Stimulated activated CD4-positive, alpha-beta T cell treated with anti-CD3 and anti-CD28 coated beads, TNF-alpha, amount 100 ng/mL, for 1 hour (primary cell): ENCODE data around the gene MPHOSPH6.
"Not testable (repeated sequence)": the region's sequence is repeated elsewhere in the genome, so short reads cannot be mapped to it uniquely, and the experiment has no call there.

ENCODE experiments used
- DNase-seq, 3 donors: peaks; one replicate each; pipeline ENCODE4 v3.0.0-alpha.2; 2020; ENCODE audit warnings: low read depth in 3 of 3, low spot score in 1 of 3

MPHOSPH6 gene, protein sequence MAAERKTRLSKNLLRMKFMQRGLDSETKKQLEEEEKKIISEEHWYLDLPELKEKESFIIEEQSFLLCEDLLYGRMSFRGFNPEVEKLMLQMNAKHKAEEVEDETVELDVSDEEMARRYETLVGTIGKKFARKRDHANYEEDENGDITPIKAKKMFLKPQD

GRCh38 chr16:82169861-82170845, at the start of gene MPHOSPH6:
MPHOSPH6 (minus strand) TSS chr16:82170224; CDS start chr16:82170175, 49 bp downstream.
- peak; percentile 64 to 87 (median 82) for DNase-seq

DNA sequence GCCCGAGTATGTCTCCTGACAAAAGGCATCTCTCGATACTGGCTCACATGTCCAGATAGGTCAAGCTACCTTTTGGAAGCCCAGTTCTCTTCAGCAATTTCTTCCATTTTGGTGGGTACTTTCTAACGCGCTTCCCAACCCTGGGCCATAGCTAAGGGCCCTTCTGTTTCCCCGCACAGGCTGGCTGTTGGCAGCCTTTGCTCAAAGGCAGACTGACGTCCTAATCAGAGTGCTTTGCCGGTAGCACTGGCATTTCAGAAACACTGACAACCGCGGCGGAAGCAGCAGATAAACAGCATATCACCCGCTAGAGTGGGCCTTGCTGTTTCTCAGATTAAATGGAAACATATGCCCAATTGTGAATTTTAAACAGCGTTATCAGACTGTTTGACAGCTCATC, 49.3 kb upstream of the MPHOSPH6 start:
- no peak for DNase-seq

DNA sequence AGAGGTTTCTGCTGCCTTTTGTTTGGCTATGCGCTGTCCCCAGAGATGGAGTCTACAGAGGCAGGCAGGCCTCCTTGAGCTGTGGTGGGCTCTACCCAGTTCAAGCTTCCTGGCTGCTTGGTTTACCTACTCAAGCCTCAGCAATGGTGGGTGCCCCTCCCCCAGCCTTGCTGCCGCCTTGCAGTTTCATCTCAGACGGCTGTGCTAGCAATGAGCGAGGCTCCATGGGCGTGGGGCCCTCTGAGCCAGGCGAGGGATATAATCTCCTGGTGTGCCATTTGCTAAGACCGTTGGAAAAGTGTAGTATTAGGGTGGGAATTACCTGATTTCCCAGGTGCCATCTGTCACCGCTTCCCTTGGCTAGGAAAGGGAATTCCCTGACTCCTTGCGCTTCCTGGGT, 39.3 kb upstream of the MPHOSPH6 start:
- not testable (repeated sequence) for DNase-seq

GRCh38 chr16:82203198-82203597, 33.2 kb upstream of the MPHOSPH6 start:
- DNase-seq, result no peak

- DNase-seq, result no peak
These were observed 31.9 kb upstream of the MPHOSPH6 start for GRCh38 chr16:82201926-82202325.

DNA sequence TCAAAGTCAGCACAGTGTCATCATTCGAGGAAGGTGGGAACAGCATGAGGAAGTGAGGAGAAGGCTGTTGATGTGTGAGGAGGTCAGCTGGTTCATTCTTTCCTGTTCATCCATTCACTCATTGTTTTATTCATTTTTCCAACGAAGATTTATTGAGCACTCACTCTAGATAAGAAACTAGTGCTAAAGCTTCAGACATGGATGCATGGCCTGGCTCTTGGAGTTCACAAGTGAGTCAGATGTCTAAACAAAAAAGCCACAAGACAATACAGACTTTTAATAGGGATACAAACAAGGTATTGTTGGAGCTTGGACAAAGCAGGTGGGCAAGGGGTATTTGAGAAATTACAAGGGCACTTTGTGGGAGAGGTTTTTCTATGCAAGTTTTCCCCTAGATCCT, 31.3 kb upstream of the MPHOSPH6 start:
- DNase-seq, result no peak

DNA sequence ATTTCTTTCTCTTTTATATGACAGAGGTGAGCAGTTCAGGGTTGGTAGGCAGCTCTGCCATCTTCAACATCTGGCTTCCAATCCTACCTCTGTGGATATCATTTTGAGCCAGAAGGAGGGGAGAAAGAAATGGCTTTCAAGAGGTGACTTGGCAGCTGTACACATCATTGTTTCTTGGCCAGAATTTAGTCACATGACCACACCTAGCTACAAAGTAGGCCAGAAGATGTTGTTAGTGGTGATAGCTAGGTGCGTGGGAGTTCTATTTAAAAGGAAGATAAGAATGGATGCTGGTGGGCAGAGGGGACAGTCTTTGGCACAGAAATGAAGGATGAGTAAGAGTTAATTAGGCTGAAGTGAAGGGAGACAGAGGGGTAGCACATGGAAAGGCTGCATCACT, 29.2 kb upstream of the MPHOSPH6 start:
- no peak for DNase-seq

DNA sequence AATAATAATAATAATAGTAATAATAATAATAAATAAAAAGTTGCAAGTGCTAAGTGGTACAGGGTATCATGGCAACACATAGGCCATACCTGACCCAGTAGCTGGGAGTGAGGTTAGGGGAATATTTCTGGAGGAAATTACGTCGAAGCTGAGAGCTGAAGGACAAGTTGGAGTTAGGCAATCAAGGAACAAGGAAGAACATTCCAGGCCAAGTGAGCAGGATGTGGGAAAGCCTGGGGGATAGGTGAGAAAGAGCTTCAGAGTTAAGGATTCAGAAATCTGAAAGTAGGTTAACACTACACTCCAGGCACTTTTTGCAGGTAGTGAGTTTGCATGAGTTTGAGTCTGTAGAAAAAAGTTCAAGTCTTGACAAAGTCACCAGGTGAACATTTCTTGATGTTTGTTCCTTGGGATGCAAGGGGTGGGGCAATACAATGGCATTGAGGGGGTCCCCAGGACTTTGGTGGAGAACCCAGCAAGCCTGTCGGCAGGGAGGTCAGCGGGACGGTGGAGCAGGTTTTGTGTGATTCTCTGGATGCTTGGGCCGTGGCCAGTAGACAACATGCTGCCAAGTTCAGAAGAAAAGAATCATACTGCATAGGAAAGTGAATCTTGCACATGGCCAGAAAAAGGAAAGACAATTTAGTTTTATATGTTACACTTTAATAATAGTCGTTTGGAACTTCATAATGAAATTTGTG, 27.7 kb upstream of the MPHOSPH6 start:
- no peak for DNase-seq

- no peak for DNase-seq
These were observed 26.0 kb upstream of the MPHOSPH6 start for GRCh38 chr16:82195917-82196494.

GRCh38 chr16:82194086-82194485, 24.1 kb upstream of the MPHOSPH6 start:
- no peak for DNase-seq

DNA sequence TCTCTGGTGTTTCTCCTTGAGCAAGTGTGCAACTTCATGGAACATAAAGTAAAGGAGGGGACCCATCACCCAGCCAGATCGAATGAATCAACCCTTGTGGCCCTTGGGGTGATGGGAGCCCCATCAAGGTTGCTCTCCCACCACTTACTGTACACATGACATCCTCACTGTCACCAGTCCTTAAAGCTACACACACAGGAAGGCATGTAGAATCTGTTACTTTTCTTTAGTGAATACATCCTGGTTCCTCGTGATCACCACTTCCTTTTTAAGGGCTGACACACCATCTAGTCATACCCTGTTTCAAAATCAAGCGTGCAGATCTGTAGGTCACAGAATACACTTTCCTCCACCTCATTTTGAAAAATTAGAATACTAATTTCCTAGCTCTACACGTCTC, 22.6 kb upstream of the MPHOSPH6 start:
- no peak for DNase-seq

- DNase-seq, result no peak
These were observed 20.4 kb upstream of the MPHOSPH6 start for GRCh38 chr16:82190386-82190785.

DNA sequence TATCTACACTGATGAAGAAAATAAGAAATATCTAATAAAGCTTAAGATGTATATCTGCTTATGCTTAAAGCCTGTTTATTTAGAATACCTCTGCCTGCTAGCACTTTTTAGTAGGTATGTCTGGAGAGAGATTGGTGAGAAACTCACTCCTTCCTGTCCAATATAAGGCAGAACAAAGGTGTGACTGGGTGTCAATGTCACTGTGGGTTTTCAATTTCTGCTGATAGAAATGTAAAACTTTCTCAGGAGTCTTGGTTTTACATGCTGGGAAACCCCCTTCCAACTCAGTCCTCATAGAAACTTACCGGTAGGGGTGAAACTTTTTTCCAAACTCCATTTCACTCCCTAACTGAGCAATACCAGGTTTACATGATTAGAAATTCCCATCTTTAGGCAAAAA, 17.8 kb upstream of the MPHOSPH6 start:
- no peak for DNase-seq

GRCh38 chr16:82185012-82185411, 15.0 kb upstream of the MPHOSPH6 start:
- DNase-seq, result no peak

GRCh38 chr16:82184213-82184612, 14.2 kb upstream of the MPHOSPH6 start:
- DNase-seq, result no peak

GRCh38 chr16:82183004-82183397, 13.0 kb upstream of the MPHOSPH6 start:
- no peak for DNase-seq

- DNase-seq, result no peak
These were observed 12.4 kb upstream of the MPHOSPH6 start for GRCh38 chr16:82182266-82183003.

GRCh38 chr16:82181461-82182185, 11.6 kb upstream of the MPHOSPH6 start:
- DNase-seq, result no peak

DNA sequence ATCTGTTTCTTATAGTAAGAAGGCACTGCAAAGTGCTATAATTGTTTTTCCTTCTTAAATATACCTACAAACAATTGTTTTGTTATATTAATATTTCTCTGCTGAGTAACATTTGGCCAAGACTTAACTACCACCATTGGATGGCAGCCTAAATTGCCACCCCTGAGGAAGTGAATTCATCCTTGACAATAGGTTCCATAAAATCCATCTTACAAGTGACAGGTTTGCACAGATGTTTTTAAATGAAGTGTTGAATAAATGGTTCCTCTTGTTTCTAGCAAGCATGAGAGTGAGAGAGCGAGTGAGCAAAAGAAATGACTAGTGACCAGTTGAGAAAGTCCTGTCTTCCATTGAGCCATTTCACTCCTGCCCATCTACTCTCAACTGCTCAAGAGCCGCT, 8.3 kb upstream of the MPHOSPH6 start:
- DNase-seq, result no peak

- no peak for DNase-seq
These were observed 7.5 kb upstream of the MPHOSPH6 start for GRCh38 chr16:82177555-82177954.
